ENCODE data around the gene CBLN3.

Gene CBLN3

DNA sequence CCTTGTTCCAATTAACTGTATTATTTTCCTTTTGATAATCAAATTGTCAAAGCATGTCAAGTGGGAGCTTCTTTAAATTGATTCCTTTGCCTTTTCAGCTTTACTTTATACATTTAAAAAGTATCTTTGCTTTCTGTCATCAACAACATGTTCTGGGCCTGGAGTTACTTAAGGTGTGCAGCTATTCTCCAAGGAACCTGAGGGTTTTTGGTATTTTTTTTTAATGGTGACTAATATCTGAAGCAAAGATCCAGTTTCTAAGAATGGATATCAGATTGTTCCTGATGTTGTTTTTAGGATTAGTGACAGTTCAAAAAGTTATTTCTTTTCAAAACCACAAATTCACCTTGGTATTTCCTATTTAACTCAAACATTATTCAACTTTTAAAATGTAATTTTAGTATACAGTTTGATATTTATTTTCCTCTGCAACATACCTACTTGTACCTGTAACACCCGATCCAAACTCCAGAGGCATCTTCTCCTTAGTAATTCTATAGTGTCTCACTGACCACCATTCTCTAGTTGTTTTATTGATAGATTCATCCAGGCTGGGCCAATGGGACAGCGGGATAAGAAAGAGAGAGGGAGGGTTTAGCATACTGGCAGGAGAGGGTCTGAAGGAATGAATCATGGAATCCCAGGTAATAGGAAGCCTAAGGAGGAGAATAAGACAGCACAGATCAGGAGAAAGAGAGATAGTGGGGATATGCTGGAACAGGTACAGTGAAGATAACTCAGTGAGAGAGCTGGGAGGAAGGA is 3.1 kb downstream of the CBLN3 start:
- DNase-seq (ENCODE audit: low read depth in 2 of 2): no peak

DNA sequence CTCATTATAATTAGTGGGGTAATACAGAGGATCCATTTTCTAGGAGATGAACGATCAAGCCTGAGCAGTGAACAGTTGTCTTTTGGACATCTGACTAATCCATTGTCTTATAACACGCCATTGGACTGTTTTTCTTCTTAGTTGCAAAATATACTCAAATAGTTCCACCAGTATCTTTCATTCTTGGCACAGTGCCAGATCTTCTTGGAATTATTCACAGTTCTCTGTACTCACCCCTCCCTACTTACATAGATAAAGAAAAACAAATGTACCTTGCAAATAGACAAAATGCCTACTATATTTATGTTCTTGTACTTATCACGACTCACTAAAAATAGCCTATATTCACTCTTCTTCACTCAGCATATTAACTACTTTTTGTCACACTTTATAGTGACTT is 3.8 kb downstream of the CBLN3 start:
- peak; percentile 53 to 54 for DNase-seq (ENCODE audit: low read depth in 2 of 2)

DNA sequence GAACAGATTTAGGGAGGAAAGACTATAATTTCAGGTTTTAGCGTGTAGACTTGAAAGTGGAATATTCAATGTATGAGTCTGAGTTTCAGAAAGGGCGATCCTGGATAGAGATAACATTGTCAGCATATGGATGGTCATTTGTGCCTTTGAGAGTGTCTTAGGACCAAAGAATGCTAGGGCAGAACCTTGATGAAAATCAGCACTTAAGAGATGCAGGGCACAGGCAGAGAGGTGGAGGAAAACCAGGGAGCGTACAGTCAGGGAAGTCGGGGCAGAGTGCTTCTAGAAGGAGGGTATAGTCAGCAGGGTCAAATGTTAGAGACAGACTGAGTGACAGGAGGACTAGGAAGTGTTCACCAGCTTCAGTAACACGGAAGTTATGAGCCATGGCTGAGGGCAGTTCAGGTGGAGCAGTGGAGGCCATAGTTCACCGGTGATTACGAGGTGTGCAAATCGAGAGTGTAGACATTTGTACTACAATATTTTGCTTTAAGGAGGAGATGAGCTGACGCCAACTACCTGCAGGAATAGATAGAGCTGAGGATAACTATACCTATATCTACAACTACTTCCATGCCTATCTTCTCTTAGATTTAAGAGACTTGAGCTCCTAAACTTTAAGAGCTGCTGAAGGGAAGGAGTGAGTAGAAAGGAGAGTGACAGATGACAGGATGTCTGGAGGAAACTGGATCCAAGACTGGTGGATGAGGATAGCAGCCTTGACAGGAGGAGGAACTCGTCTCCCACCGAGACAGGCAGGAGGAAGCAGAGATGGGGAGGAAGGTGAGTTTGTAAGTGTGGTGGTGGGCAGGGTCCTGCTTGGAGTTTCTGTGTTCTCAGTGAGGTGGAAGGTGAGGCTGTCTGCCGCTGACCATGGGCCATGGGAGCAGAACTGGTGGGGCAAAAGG is 6.5 kb downstream of the CBLN3 start:
- no peak for DNase-seq (ENCODE audit: low read depth in 2 of 2)

DNA sequence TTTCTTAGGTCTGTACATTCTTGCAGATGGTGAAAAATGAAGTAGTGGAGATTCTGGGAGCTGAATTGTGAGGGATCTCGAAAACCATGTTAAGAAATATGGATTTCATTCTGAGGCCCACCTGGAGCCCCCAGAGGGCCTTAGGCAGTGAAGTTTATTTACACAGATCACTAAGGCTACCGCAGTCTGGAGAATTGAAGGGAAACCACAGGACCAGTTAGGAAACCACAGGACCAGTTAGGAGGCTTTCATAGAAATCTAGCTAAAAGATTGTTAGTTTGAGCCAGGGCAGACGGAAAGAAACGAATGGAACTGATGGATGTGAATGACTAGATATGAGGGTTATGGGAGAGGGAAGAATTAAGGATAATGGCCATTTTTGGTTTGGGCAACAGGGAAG is 7.2 kb downstream of the CBLN3 start:
- no peak for DNase-seq (ENCODE audit: low read depth in 2 of 2)

DNA sequence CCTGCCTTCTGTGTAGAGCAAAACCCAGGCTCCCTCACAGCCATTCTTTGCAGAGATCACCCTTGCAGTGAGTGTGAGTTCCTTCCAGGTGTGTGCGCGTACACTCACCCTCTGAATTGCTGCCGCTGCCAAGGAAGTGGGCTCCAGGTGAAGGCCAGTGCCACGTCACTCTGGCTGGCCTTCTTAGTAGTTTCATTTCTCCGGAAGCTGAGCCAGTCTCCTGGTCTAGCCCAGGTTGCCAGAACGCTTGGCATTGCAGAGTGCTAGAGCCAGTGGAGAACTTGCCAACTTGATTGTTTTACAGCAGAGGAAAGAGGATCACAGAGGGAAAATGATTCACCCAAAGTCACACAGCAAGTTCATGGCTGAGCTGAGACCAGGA is 11.0 kb downstream of the CBLN3 start:
- no peak for DNase-seq (ENCODE audit: low read depth in 2 of 2)

DNA sequence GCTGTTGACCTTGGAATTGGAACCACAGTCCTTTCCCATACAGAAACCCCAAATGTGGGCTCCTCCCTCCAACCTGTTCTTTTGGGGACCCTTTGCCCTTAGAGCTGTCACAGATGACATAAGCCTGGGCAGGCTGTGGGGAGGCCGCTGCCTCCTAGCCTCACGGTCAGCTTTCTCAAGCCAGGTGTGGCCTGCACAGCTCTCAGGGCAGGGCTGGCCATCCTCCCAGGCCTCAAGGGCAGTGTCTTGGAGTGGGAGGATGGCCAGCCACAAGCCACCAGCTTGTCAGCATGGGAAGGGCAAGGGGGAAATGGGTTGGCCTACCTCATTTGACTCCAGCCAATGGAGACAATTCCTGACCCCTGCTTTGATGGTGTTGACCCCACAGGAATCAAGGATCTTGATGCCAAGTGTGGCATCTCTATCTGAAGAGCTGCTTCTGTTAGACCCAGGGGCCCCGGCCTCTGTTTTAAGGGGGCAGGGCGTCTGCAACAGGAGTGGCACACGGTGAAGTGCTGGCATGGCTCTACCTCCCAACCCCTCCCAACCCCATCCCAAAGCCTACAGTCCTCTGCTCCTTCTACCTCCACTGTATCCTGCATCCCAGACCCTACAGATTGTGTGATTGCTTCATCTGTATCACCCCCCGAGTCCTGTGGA is 11.5 kb downstream of the CBLN3 start:
- DNase-seq (ENCODE audit: low read depth in 2 of 2): no peak

DNA sequence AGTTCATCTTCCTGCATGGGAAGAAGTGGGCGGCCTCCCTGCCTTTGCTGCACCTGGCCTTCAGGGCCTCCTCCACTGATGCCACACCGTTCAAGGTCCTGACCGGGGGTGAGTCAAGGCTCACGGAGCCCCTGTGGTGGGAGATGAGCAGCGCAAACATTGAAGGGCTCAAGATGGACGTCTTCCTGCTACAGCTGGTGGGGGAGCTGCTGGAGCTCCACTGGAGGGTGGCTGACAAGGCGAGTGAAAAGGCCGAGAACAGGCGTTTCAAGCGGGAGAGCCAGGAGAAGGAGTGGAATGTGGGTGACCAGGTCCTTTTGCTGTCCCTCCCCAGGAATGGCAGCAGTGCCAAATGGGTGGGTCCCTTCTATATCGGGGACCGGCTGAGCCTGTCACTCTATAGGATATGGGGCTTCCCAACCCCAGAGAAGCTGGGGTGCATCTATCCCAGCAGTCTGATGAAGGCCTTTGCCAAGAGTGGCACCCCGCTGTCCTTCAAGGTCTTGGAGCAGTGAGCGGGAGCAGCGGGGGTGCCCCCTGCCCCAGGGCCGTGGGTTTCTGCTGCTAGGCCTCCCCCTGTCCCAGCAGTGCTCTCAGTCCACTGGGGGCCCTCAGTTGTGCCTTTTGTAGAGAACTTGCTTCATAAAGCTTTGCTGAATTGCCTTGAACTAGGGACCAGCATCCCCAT is 12.4 kb downstream of the CBLN3 start:
- no peak for DNase-seq (ENCODE audit: low read depth in 2 of 2)

DNA sequence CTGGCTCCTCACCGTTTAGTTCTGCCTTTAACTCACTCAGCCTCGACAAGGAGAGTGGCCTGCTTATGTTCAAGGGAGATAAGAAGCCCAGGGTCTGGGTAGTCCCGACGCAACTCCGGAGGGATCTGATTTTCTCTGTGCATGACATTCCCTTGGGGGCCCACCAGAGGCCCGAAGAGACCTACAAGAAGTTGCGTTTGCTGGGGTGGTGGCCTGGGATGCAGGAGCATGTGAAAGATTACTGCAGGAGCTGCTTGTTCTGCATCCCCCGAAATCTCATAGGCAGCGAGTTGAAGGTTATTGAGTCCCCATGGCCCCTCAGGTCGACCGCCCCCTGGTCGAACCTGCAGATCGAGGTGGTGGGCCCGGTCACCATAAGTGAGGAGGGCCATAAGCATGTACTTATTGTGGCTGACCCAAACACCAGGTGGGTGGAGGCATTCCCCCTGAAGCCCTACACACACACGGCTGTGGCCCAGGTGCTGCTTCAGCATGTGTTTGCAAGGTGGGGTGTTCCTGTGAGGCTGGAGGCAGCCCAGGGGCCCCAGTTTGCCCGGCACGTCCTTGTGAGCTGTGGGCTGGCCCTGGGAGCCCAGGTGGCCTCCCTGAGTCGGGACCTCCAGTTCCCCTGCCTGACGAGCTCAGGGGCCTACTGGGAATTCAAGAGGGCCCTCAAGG is 13.1 kb downstream of the CBLN3 start:
- DNase-seq (ENCODE audit: low read depth in 2 of 2): no peak

DNA sequence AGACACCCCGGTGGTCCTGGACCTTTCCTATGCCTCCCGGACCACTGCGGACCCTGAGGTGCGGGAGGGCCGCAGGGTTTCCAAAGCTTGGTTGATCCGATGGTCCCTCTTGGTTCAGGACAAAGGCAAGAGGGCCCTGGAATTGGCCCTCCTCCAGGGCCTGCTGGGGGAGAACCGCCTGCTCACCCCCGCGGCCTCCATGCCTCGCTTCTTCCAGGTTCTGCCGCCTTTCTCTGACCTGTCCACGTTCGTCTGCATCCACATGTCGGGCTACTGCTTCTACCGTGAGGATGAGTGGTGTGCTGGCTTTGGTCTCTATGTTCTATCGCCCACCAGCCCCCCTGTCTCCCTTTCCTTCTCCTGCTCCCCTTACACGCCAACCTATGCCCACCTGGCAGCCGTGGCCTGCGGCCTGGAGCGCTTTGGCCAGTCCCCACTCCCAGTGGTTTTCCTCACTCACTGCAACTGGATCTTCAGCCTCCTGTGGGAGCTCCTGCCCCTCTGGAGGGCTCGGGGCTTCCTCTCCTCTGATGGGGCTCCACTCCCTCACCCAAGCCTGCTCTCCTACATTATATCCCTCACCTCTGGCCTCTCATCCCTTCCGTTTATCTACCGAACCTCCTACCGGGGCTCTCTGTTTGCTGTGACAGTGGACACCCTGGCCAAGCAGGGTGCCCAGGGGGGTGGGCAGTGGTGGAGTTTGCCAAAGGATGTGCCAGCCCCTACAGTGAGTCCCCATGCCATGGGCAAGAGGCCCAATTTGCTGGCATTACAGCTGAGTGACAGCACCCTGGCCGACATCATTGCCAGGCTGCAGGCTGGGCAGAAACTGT is 13.8 kb downstream of the CBLN3 start:
- no peak for DNase-seq (ENCODE audit: low read depth in 2 of 2)

DNA sequence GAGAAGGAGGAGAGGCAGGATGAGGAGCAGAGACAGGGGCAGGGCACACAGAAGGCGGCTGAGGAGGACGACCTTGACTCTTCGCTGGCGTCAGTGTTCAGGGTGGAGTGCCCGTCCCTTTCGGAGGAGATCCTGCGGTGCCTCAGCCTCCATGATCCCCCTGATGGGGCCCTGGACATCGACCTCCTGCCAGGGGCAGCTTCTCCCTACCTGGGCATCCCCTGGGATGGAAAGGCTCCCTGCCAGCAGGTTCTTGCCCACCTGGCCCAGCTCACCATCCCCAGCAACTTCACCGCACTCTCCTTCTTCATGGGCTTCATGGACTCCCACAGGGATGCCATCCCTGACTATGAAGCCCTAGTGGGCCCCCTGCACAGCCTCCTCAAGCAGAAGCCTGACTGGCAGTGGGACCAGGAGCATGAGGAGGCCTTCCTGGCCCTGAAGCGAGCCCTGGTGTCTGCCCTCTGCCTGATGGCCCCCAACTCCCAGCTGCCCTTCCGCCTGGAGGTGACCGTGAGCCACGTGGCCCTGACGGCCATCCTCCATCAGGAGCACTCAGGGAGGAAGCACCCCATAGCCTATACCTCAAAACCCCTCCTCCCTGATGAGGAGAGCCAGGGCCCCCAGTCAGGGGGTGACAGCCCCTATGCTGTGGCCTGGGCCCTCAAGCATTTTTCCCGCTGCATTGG is 14.6 kb downstream of the CBLN3 start:
- DNase-seq (ENCODE audit: low read depth in 2 of 2): no peak

DNA sequence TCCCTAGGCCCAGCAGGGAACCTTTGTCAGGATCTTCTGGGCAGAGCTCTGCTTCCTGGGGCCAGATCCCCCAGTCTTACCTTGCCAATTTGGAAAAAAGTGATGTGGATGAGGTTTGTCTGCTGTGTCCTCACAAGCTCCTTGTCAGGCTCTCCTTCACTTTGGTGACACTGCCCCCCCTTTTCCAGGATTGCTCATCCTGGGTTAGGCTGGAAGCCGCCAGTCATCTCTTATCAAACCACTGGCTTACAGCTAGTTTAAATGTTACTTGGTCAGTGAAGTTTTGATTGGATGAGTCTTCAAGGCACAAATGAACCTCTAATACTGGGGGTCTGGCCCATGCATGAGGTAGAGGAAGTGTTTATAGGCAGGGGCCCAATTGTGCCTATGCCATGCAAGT is 15.4 kb downstream of the CBLN3 start:
- no peak for DNase-seq (ENCODE audit: low read depth in 2 of 2)

DNA sequence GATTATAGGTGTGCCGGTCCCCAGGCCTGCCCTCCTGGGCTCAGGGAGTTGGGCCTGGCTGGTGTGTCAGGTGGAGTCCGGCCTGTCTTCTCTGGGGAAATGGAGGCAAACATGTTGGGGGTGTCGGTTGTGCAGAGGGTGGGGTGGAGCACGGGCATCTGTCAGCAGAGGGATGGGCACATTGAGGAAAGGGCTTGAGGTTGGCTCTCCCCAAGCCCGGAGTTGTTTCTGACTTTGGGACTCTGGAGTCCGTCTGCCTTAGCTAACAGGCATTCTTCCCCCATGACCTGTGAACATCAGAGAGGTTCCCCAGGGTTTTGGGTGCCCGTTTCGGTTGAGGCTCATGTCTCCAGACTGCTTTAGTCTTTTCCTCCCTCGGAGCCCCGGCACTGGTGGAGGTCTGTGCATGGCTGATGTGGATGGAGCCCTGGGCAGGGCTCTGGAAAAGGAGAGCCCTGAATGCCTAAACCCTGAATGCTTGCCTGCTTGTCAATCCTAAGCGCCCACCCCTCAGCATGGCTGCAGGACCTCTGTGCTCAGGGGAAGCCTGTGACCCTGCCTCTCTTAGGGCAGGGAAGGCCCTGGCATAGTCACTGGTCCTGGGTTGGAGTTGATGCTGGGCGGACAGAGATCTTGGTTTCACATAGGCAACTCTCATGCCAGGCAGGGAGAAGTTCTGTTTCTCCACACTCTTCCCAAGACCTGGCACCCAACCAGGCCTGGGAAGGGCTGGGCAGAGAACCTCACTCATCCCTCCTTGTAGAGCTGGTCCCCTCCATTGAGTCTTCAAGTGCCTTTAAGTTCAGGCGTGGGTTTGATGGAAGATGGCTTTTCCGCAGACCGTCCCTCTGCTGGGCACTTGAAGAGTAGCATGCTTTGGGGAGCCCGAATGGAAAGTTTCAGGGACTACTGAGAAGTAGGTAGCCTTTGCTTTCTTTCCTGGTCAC is 17.8 kb downstream of the CBLN3 start:
- no peak for DNase-seq (ENCODE audit: low read depth in 2 of 2)

DNA sequence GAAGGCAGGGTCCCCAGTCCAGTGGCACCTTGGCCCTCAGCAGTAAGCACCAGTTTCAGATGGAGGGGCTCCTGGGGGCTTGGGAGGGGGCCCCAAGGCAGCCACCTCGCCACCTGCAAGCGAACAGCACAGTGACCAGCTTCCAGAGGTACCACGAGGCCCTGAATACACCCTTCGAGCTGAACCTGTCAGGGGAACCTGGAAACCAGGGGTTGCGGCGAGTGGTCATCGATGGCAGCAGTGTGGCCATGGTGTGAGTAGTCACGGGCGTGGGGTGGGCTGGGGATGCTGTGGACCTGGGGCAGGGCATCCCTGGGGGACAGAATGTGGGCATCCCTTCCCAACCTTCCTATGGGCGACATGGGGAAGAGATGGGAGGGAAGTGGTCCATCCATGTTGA is 19.5 kb downstream of the CBLN3 start:
- no peak for DNase-seq (ENCODE audit: low read depth in 2 of 2)

DNA sequence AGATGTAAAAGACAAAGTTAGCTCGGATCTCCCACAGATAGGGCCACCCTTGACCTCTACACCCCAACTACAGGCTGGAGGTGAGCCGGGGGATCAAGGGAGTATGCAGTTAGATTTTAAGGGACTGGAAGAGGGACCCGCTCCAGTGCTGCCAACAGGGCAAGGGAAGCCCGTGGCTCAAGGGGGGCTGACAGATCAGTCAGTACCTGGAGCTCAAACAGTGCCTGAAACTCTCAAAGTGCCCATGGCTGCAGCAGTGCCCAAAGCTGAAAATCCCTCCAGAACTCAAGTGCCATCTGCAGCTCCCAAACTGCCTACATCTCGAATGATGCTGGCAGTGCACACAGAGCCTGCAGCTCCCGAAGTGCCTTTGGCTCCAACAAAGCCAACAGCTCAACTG is 20.3 kb downstream of the CBLN3 start:
- no peak for DNase-seq (ENCODE audit: low read depth in 2 of 2)

DNA sequence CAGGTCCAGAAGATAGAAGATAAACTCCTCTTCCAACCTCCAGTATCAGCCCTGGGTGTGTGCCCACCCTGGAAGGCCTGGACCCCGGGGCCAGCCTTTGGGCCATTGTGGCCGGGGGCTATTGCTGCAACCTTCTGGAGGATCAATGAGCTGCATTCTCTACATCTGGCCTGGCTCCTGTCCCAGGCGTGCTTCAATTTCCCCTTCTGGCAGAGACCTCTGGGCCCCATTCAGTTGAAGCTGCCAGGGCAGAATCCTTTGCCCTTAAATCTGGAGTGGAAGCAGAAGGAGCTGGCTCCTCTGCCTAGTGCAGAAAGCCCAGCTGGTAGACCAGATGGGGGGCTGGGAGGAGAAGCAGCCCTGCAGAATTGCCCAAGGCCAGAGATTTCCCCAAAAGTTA is 20.7 kb downstream of the CBLN3 start:
- DNase-seq (ENCODE audit: low read depth in 2 of 2): no peak

DNA sequence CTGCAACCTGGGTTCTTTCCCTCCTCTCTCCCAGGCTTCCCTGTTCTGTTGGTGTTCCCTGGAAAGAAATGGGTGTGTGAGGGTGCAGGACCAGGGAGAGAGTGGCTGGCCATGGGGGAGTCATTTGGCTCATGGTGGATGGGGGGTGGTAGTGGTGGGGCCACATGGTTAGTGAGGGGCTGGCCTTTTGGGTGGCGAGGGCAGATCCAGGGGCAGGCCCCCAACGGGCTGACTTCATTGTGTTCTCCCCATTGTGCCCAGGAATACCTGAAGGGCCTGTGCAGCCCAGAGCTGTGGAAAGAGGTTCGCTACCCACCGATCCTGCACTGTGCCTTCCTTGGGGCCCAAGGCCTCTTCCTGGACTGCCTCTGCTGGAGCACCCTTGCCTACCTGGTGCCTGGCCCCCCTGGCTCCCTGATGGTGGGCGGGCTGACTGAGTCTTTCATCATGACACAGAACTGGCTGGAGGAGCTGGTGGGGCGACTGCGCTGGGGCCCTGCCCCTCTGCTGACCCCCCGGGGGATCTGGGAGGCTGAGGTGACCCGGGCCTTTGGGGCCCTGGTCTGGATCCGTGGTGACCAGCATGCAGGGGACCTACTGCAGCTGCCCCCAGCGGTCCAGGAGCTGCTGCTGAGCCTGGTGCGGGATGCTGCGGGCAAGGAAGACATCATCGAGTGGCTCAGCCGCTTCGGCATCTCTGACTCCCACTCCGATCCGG is 21.7 kb downstream of the CBLN3 start:
- no peak for DNase-seq (ENCODE audit: low read depth in 2 of 2)

DNA sequence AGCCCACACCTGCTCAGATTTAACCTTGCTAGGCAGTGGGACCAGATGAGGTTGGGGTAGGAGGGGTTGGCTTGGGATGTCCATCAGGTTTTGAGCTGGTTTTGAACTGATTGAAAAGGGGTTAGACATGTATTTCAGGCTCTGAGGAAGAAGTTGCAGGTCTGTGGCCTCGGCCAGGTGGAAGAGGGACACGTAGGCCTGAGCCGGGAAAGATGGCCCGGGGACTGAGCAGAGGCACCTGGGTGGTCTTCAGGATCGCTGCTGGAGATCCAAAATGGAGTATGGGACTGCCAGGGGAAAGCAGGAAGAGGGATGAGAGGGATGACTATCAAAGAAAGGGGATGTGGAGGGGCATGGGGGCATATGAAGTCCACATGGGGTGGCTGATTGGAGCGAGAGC is 23.1 kb downstream of the CBLN3 start:
- no peak for DNase-seq (ENCODE audit: low read depth in 2 of 2)

DNA sequence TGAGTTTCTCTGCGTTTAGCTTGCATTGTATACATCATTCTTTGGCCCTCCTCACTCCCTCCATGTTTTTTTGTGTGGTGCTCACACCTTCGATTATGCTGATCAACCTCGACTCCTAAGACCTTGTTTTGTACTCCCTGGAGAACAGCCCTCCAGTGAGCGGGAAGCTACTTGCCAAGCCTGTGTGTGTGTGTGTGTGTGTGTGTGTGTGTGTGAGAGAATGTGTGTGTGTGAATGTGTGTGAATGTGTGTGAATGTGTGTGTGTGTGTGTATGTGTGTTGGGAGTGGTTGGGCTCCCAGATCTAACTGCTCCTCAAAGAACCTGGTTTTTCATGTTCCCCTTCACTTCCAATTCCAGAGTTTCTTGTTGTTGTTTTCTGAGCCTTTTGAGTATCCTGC is 24.7 kb downstream of the CBLN3 start:
- DNase-seq (ENCODE audit: low read depth in 2 of 2): no peak

Data from fibroblast of skin of left biceps (primary cell).